Subcutaneous abdominal adipose tissue (tissue), 5 donors: ENCODE results near the gene ITGAV.
A peak's percentile ranks its signal among the peaks of the same experiment; 100 is the strongest.

Experiments used
- H3K27ac ChIP-seq: one replicate; pipeline ENCODE4 v1.7.0; 2013; ENCODE audit warnings: low read depth, mild to moderate bottlenecking, inconsistent platforms, low read length, moderate library complexity
- H3K27me3 ChIP-seq, 5 donors: one replicate each; pipeline ENCODE4 v1.7.0; 2013; ENCODE audit warnings: low read length in 5 of 5, inconsistent platforms in 1 of 5; ENCODE audit not compliant: control insufficient read depth in 5 of 5, insufficient read depth in 4 of 5
- H3K36me3 ChIP-seq, 5 donors: one replicate each; pipeline ENCODE4 v1.7.0; 2013; ENCODE audit warnings: low read length in 5 of 5; ENCODE audit not compliant: control insufficient read depth in 5 of 5, insufficient read depth in 5 of 5
- H3K4me1 ChIP-seq, 5 donors: one replicate each; pipeline ENCODE4 v1.7.0; 2013; ENCODE audit warnings: low read length in 5 of 5, mild to moderate bottlenecking in 3 of 5, moderate library complexity in 1 of 5; ENCODE audit not compliant: control insufficient read depth in 5 of 5, insufficient read depth in 5 of 5
- H3K4me3 ChIP-seq, 5 donors: one replicate each; pipeline ENCODE4 v1.7.0; 2013; ENCODE audit warnings: low read length in 5 of 5, low read depth in 1 of 5
- H3K9ac ChIP-seq, 5 donors: one replicate each; pipeline ENCODE4 v1.7.0; 2013; ENCODE audit warnings: low read length in 5 of 5, mild to moderate bottlenecking in 4 of 5, moderate library complexity in 3 of 5
- H3K9me3 ChIP-seq, 5 donors: one replicate each; pipeline ENCODE4 v1.7.0; 2013; ENCODE audit warnings: low read length in 5 of 5; ENCODE audit not compliant: control insufficient read depth in 5 of 5
- donor health status: healthy.
- donor health status: healthy.
- donor health status: healthy.
- donor health status: healthy.
- donor health status: healthy.

The ITGAV gene

GRCh38 chr2:186607660-186608324 lies 17.9 kb downstream of the ITGAV start:
- Histone ChIP-seq H3K36me3 (peaks cover 0 to 13% (median 7%) of the 10 kb centered on the region in 5 donors), H3K27me3 (no peaks in the 10 kb centered on the region), H3K27ac (no peak overlapping the region), H3K9me3 (no peaks in the 10 kb centered on the region), H3K4me3 (no peak overlapping the region), H3K9ac (no peak overlapping the region), H3K4me1 (peaks cover 0 to 11% (median 7%) of the 10 kb centered on the region in 5 donors)

GRCh38 chr2:186610785-186611184 lies 20.9 kb downstream of the ITGAV start:
- Histone ChIP-seq H3K27me3 (no peaks in the 10 kb centered on the region), H3K9ac (no peak overlapping the region), H3K9me3 (no peaks in the 10 kb centered on the region), H3K36me3 (peaks cover 0 to 7% (median 2%) of the 10 kb centered on the region in 5 donors), H3K27ac (no peak overlapping the region), H3K4me3 (no peak overlapping the region), H3K4me1 (peaks cover 0 to 7% (median 5%) of the 10 kb centered on the region in 5 donors)

- Histone ChIP-seq H3K27me3 (no peaks in the 10 kb centered on the region), H3K9me3 (no peaks in the 10 kb centered on the region), H3K4me1 (peaks cover 0 to 7% (median 5%) of the 10 kb centered on the region in 5 donors), H3K9ac (no peak overlapping the region), H3K36me3 (peaks cover 0 to 7% (median 2%) of the 10 kb centered on the region in 5 donors), H3K4me3 (no peak overlapping the region), H3K27ac (no peak overlapping the region)
Measured at GRCh38 chr2:186611526-186611925, 21.7 kb downstream of the ITGAV start.

GRCh38 chr2:186612026-186612425 lies 22.2 kb downstream of the ITGAV start:
- peaks cover 0 to 7% (median 2%) of the 10 kb centered on the region in 5 donors for H3K36me3 ChIP-seq
- no peaks in the 10 kb centered on the region for H3K27me3 ChIP-seq
- no peaks in the 10 kb centered on the region for H3K9me3 ChIP-seq
- H3K4me3 ChIP-seq: no peak overlapping the region
- peaks cover 0 to 10% (median 5%) of the 10 kb centered on the region in 5 donors for H3K4me1 ChIP-seq
- no peak overlapping the region for H3K9ac ChIP-seq
- no peak overlapping the region for H3K27ac ChIP-seq

GRCh38 chr2:186612555-186613440 lies 22.9 kb downstream of the ITGAV start:
- no peak overlapping the region for H3K9ac ChIP-seq
- peaks cover 0 to 18% (median 6%) of the 10 kb centered on the region in 5 donors for H3K4me1 ChIP-seq
- H3K27ac ChIP-seq: peak overlapping the region; percentile 28
- no peaks in the 10 kb centered on the region for H3K27me3 ChIP-seq
- H3K9me3 ChIP-seq: no peaks in the 10 kb centered on the region
- H3K36me3 ChIP-seq: peaks cover 0 to 7% (median 2%) of the 10 kb centered on the region in 5 donors
- H3K4me3 ChIP-seq: no peak overlapping the region

GRCh38 chr2:186614373-186614772 lies 24.5 kb downstream of the ITGAV start:
- Histone ChIP-seq H3K4me3 (no peak overlapping the region), H3K9me3 (no peaks in the 10 kb centered on the region), H3K9ac (no peak overlapping the region), H3K27me3 (no peaks in the 10 kb centered on the region), H3K36me3 (peaks cover 0 to 4% (median 0%) of the 10 kb centered on the region in 5 donors), H3K4me1 (peaks cover 0 to 20% (median 11%) of the 10 kb centered on the region in 5 donors), H3K27ac (no peak overlapping the region)

- H3K36me3 ChIP-seq: peaks cover 0 to under 1% (median 0%) of the 10 kb centered on the region in 5 donors
- H3K9me3 ChIP-seq: no peaks in the 10 kb centered on the region
- peak overlapping the region in 1 of 5 donors; percentile 52 for H3K9ac ChIP-seq
- H3K27ac ChIP-seq: no peak overlapping the region
- no peaks in the 10 kb centered on the region for H3K27me3 ChIP-seq
- H3K4me3 ChIP-seq: peak overlapping the region in 4 of 5 donors; percentile 10 to 63 (median 44)
- H3K4me1 ChIP-seq: peaks cover 0 to 17% (median 11%) of the 10 kb centered on the region in 5 donors
Measured at GRCh38 chr2:186617148-186617547, 27.3 kb downstream of the ITGAV start.

GRCh38 chr2:186617771-186618170 lies 27.9 kb downstream of the ITGAV start:
- Histone ChIP-seq H3K27me3 (no peaks in the 10 kb centered on the region), H3K9ac (no peak overlapping the region), H3K4me1 (peaks cover 0 to 13% (median 5%) of the 10 kb centered on the region in 5 donors), H3K9me3 (no peaks in the 10 kb centered on the region), H3K36me3 (peaks cover 0 to 6% (median 2%) of the 10 kb centered on the region in 5 donors), H3K27ac (no peak overlapping the region), H3K4me3 (no peak overlapping the region)

GRCh38 chr2:186618696-186619095 lies 28.8 kb downstream of the ITGAV start:
- Histone ChIP-seq H3K36me3 (peaks cover 4 to 9% (median 6%) of the 10 kb centered on the region in 5 donors), H3K4me1 (peaks cover 0 to 13% (median 5%) of the 10 kb centered on the region in 5 donors), H3K27ac (no peak overlapping the region), H3K4me3 (no peak overlapping the region), H3K9ac (no peak overlapping the region), H3K9me3 (no peaks in the 10 kb centered on the region), H3K27me3 (no peaks in the 10 kb centered on the region)

- Histone ChIP-seq H3K4me1 (peaks cover 0 to 2% (median 0%) of the 10 kb centered on the region in 5 donors), H3K27ac (no peak overlapping the region), H3K9ac (no peak overlapping the region), H3K9me3 (no peaks in the 10 kb centered on the region), H3K27me3 (no peaks in the 10 kb centered on the region), H3K36me3 (peaks cover 10 to 46% (median 15%) of the 10 kb centered on the region in 5 donors), H3K4me3 (no peak overlapping the region)
Measured at GRCh38 chr2:186623084-186623483, 33.2 kb downstream of the ITGAV start.
